OCI-LY7 (cell line): ENCODE measurements around the gene CIAPIN1. TPM values are rescaled to one million over a fixed set of nuclear protein-coding genes. Genes with fewer than 3 reads are reported as not detected.

Experiments used
- BruUV-seq: library from RNA; stranded (reverse); fragments of 400-500 nt; replicated peaks from 2 replicates; lab custom pipeline; 2021; lab: Mats Ljungman, UMichigan
- CTCF ChIA-PET: fragments of 300-600 bp; sonication (Branson Sonifier 250); formaldehyde crosslinking; loops from one replicate; lab custom pipeline; 2022; ENCODE audit warnings: antibody characterized with exemption; ENCODE audit not compliant: unreplicated experiment; lab: Charles Lee
- POLR2A ChIA-PET: fragments of 300-600 bp; sonication (Branson Sonifier 250); formaldehyde crosslinking; loops from one replicate; lab custom pipeline; 2022; ENCODE audit warnings: antibody characterized with exemption; lab: Charles Lee
- DNase-seq: peaks from one replicate; pipeline ENCODE4 v3.0.0-alpha.2; 2015; ENCODE audit warnings: low spot score
- H2AFZ ChIP-seq: fragments of 200-600 bp; sonication (generic), shearing (Covaris generic); 2 replicates; pipeline ENCODE4 v1.6.1; 2014; ENCODE audit warnings: mild to moderate bottlenecking, antibody characterized with exemption, low read length, moderate library complexity
- H3K27ac ChIP-seq: fragments of 200-600 bp; sonication (generic); 2 replicates; pipeline ENCODE4 v1.5.1; 2014; ENCODE audit warnings: mixed run types, low read depth, mild to moderate bottlenecking, moderate library complexity, low read length, inconsistent platforms; ENCODE audit not compliant: poor library complexity, severe bottlenecking
- H3K36me3 ChIP-seq: fragments of 200-600 bp; sonication (generic); 2 replicates; pipeline ENCODE4 v1.6.1; 2014; ENCODE audit warnings: mild to moderate bottlenecking, antibody characterized with exemption, low read length, moderate library complexity, mixed read lengths; ENCODE audit not compliant: insufficient read depth
- H3K4me1 ChIP-seq: fragments of 200-600 bp; sonication (generic); 2 replicates; pipeline ENCODE4 v1.5.1; 2014; ENCODE audit warnings: mild to moderate bottlenecking, low read length; ENCODE audit not compliant: insufficient read depth, poor library complexity, severe bottlenecking
- H3K4me2 ChIP-seq: fragments of 200-600 bp; sonication (generic); 2 replicates; pipeline ENCODE4 v1.6.1; 2014; ENCODE audit warnings: mild to moderate bottlenecking, low read length
- H3K4me3 ChIP-seq: fragments of 200-600 bp; sonication (generic); 2 replicates; pipeline ENCODE4 v1.5.1; 2014; ENCODE audit warnings: mild to moderate bottlenecking, low read depth, low read length; ENCODE audit not compliant: poor library complexity, severe bottlenecking
- H3K79me2 ChIP-seq: fragments of 200-600 bp; sonication (generic); 2 replicates; pipeline ENCODE4 v1.6.1; 2016; ENCODE audit warnings: low read depth, mild to moderate bottlenecking, low read length, moderate library complexity, mixed read lengths; ENCODE audit not compliant: insufficient read depth
- H3K9me2 ChIP-seq: fragments of 200-600 bp; sonication (generic); 2 replicates; pipeline ENCODE4 v1.6.1; 2016; ENCODE audit warnings: mild to moderate bottlenecking, low read length, mixed read lengths; ENCODE audit not compliant: insufficient read depth
- H3K9me3 ChIP-seq: fragments of 200-600 bp; sonication (generic); 2 replicates; pipeline ENCODE4 v1.6.1; 2014; ENCODE audit warnings: mild to moderate bottlenecking, mixed run types, low read length, mixed read lengths
- H4K20me1 ChIP-seq: fragments of 200-600 bp; sonication (generic); 2 replicates; pipeline ENCODE4 v1.6.1; 2014; ENCODE audit warnings: mild to moderate bottlenecking, antibody characterized with exemption, low read length, moderate library complexity, mixed read lengths; ENCODE audit not compliant: insufficient read depth
- CTCF ChIP-seq: fragments of 200-600 bp; sonication (generic); conservative IDR thresholded peaks from 2 replicates; pipeline ENCODE4 v1.5.1; 2014; ENCODE audit warnings: mild to moderate bottlenecking, antibody characterized with exemption, low read length, moderate library complexity, mixed read lengths
- EZH2phosphoT487 ChIP-seq: fragments of 200-600 bp; sonication (generic); IDR thresholded peaks from 2 replicates; pipeline ENCODE4 v1.6.1; 2018; ENCODE audit warnings: low read depth, borderline replicate concordance, mild to moderate bottlenecking, mixed run types, antibody characterized with exemption, low read length, moderate library complexity, mixed read lengths
- intact Hi-C: fragments of 100-400 bp; cut with micrococcal nuclease; formaldehyde crosslinking; loops from one replicate; pipeline ENCODE4 v1.10.0; 2022; ENCODE audit not compliant: unreplicated experiment
- total RNA-seq, 2 experiments: library from RNA; depleted of rRNA in 1 of 2; stranded (reverse); fragments of >200 nt in 1 of 2; shearing (Covaris generic) in 1 of 2; gene quantifications; 2 replicates each; pipeline ENCODE4 v1.2.3, GENCODE V29; 2014 to 2022

The CIAPIN1 gene
- total RNA-seq, 2 experiments from 2014 or later = 47.7 to 58.9 TPM

GRCh38 chr16:57395026-57395425 is 52.2 kb downstream of the CIAPIN1 start:
- H2AFZ ChIP-seq = no peak overlapping the region
- no TSS peak for BruUV-seq
- no peaks in the 10 kb centered on the region for H3K36me3 ChIP-seq
- H3K4me3 ChIP-seq = no peak overlapping the region
- CTCF ChIA-PET = no interaction called here
- H3K4me1 ChIP-seq = no peaks in the 10 kb centered on the region
- H3K79me2 ChIP-seq = no peaks in the 10 kb centered on the region
- H4K20me1 ChIP-seq = no peaks in the 10 kb centered on the region
- DNase-seq = no peak
- intact Hi-C loops = no loop called here
- H3K27ac ChIP-seq = no peak overlapping the region
- POLR2A ChIA-PET = interaction anchor here (1.2 kb wide), 1 partner anchor 9 kb away, joined by 3 read pairs; no protein-coding TSS in a partner anchor
- no peak overlapping the region for H3K4me2 ChIP-seq
- no peaks in the 10 kb centered on the region for H3K9me2 ChIP-seq
- H3K9me3 ChIP-seq = no peaks in the 10 kb centered on the region
- TF ChIP-seq EZH2phosphoT487 (no peak), CTCF (no peak)

GRCh38 chr16:57394444-57394843 is 52.7 kb downstream of the CIAPIN1 start:
- Histone ChIP-seq H3K4me1 (no peaks in the 10 kb centered on the region), H3K27ac (no peak overlapping the region), H2AFZ (no peak overlapping the region), H3K36me3 (no peaks in the 10 kb centered on the region), H3K9me2 (no peaks in the 10 kb centered on the region), H3K9me3 (no peaks in the 10 kb centered on the region), H3K4me2 (no peak overlapping the region), H4K20me1 (no peaks in the 10 kb centered on the region), H3K4me3 (no peak overlapping the region), H3K79me2 (no peaks in the 10 kb centered on the region)
- TF ChIP-seq EZH2phosphoT487 (no peak), CTCF (no peak)
- intact Hi-C loops = no loop called here
- DNase-seq = no peak
- no TSS peak for BruUV-seq
- ChIA-PET POLR2A (interaction anchor here (0.6 kb wide), 1 partner anchor 411 kb away, joined by 4 read pairs; no protein-coding TSS in a partner anchor), CTCF (no interaction called here)

GRCh38 chr16:57392694-57393093 is 54.5 kb downstream of the CIAPIN1 start:
- Histone ChIP-seq H3K9me3 (no peaks in the 10 kb centered on the region), H3K9me2 (no peaks in the 10 kb centered on the region), H3K79me2 (no peaks in the 10 kb centered on the region), H3K4me1 (no peaks in the 10 kb centered on the region), H3K4me2 (no peak overlapping the region), H4K20me1 (no peaks in the 10 kb centered on the region), H3K4me3 (no peak overlapping the region), H3K36me3 (no peaks in the 10 kb centered on the region), H3K27ac (no peak overlapping the region), H2AFZ (no peak overlapping the region)
- TF ChIP-seq CTCF (no peak), EZH2phosphoT487 (no peak)
- CTCF ChIA-PET = no interaction called here
- no peak for DNase-seq
- POLR2A ChIA-PET = no interaction called here
- intact Hi-C loops = no loop called here
- BruUV-seq = no TSS peak
